HG02981 (cell line): ENCODE results near the gene FAM98C.
"Not testable (repeated sequence)": the region's sequence is repeated elsewhere in the genome, so short reads cannot be mapped to it uniquely, and the experiment has no call there.

Experiments used
- ATAC-seq: cut with Tn5 transposase; IDR thresholded peaks from one replicate; pipeline ENCODE4 v1.9.1; 2021; ENCODE audit warnings: mild to moderate bottlenecking, moderate library complexity; ENCODE audit not compliant: unreplicated experiment

FAM98C gene

GRCh38 chr19:38425222-38425809, 22.4 kb downstream of the FAM98C start:
- no peak for ATAC-seq

GRCh38 chr19:38425810-38426466, 23.0 kb downstream of the FAM98C start, which contains the start of gene RASGRP4:
Gene RASGRP4 (minus strand): TSS chr19:38426219. CDS start chr19:38426091, 128 bp downstream.
- ATAC-seq: no peak

GRCh38 chr19:38427035-38427677, 24.3 kb downstream of the FAM98C start:
- ATAC-seq: not testable (repeated sequence)

- no peak for ATAC-seq
These were observed 26.3 kb downstream of the FAM98C start for GRCh38 chr19:38429055-38429810.

- no peak for ATAC-seq
These were observed 26.9 kb downstream of the FAM98C start for GRCh38 chr19:38429811-38430156.

- ATAC-seq: no peak
These were observed 28.0 kb downstream of the FAM98C start for GRCh38 chr19:38430931-38431330.

GRCh38 chr19:38433268-38433733, 30.4 kb downstream of the FAM98C start, which contains the start of gene RYR1:
Gene RYR1 (plus strand): TSS chr19:38433691. CDS start chr19:38433830, 139 bp downstream.
- ATAC-seq: no peak

- no peak for ATAC-seq
These were observed 31.7 kb downstream of the FAM98C start for GRCh38 chr19:38434549-38435051.

GRCh38 chr19:38437295-38437694, 34.4 kb downstream of the FAM98C start:
- no peak for ATAC-seq

- ATAC-seq: no peak
These were observed 35.0 kb downstream of the FAM98C start for GRCh38 chr19:38437917-38438316.

- ATAC-seq: no peak
These were observed 37.7 kb downstream of the FAM98C start for GRCh38 chr19:38440592-38440991.

- no peak for ATAC-seq
These were observed 38.9 kb downstream of the FAM98C start for GRCh38 chr19:38441657-38442348.

GRCh38 chr19:38442736-38443135, 39.8 kb downstream of the FAM98C start:
- ATAC-seq: no peak

- no peak for ATAC-seq
These were observed 40.6 kb downstream of the FAM98C start for GRCh38 chr19:38443458-38443999.

GRCh38 chr19:38444026-38444425, 41.1 kb downstream of the FAM98C start:
- no peak for ATAC-seq

GRCh38 chr19:38445362-38445761, 42.5 kb downstream of the FAM98C start:
- no peak for ATAC-seq

GRCh38 chr19:38448225-38448624, 45.3 kb downstream of the FAM98C start:
- no peak for ATAC-seq

- no peak for ATAC-seq
These were observed 46.6 kb downstream of the FAM98C start for GRCh38 chr19:38449518-38449917.

GRCh38 chr19:38451036-38451435, 48.1 kb downstream of the FAM98C start:
- no peak for ATAC-seq

GRCh38 chr19:38451629-38452028, 48.7 kb downstream of the FAM98C start:
- no peak for ATAC-seq
